Sigmoid colon (tissue), 7 donors: ENCODE data around the gene AADACL2. TPM values are rescaled to one million over a fixed set of nuclear protein-coding genes. Genes with fewer than 3 reads are reported as not detected.

Source experiments
- DNase-seq: peaks from one replicate; pipeline ENCODE4 v3.0.0-alpha.2; 2019
- H3K27ac ChIP-seq, 4 donors: fragments of 200-600 bp; sonication (generic); one replicate each; pipeline ENCODE4 v1.5.1; 2016 to 2019; ENCODE audit warnings: mild to moderate bottlenecking in 1 of 4
- H3K27me3 ChIP-seq, 3 donors: fragments of 200-600 bp; sonication (generic); one replicate each; pipeline ENCODE4 v1.5.1; 2019; ENCODE audit warnings: mild to moderate bottlenecking in 1 of 3
- H3K36me3 ChIP-seq, 4 donors: fragments of 200-600 bp; sonication (generic); one replicate each; pipeline ENCODE4 v1.5.1; 2016 to 2019
- H3K4me1 ChIP-seq, 4 donors: fragments of 200-600 bp; sonication (generic); one replicate each; pipeline ENCODE4 v1.5.1; 2017 to 2019
- H3K4me3 ChIP-seq, 4 donors: fragments of 200-600 bp; sonication (generic); one replicate each; pipeline ENCODE4 v1.5.1; 2017 to 2019; ENCODE audit warnings: mild to moderate bottlenecking in 2 of 4, moderate library complexity in 1 of 4
- H3K9me3 ChIP-seq, 4 donors: fragments of 200-600 bp in 3 of 4; sonication (generic) in 3 of 4; one replicate each; pipeline versions ENCODE4 v1.5.1 to v1.6.1; 2013 to 2019
- CTCF ChIP-seq, 4 experiments: fragments of 450-650 bp in 3 of 4; fragments of 200-600 bp in 1 of 4; IDR thresholded peaks; one replicate each; pipeline ENCODE4 v1.5.1; 2016 to 2019; ENCODE audit warnings: antibody characterized with exemption in 4 of 4, mild to moderate bottlenecking in 3 of 4, moderate library complexity in 2 of 4
- EP300 ChIP-seq, 4 donors: sonication (generic); formaldehyde crosslinking; IDR thresholded peaks; one replicate each; pipeline ENCODE4 v1.6.1; 2017; ENCODE audit warnings: antibody characterized with exemption in 4 of 4
- POLR2A ChIP-seq, 2 donors: fragments of 450-650 bp; IDR thresholded peaks; one replicate each; pipeline ENCODE4 v1.6.1; 2016; ENCODE audit warnings: antibody characterized with exemption in 2 of 2, mild to moderate bottlenecking in 2 of 2, moderate library complexity in 2 of 2
- POLR2AphosphoS5 ChIP-seq, 4 donors: sonication (generic); formaldehyde crosslinking; IDR thresholded peaks; one replicate each; pipeline ENCODE4 v1.6.1; 2017; ENCODE audit warnings: antibody characterized with exemption in 4 of 4
- WGBS, 2 donors: extraction: QIAGEN DNeasy Blood & Tissue Kit; methylation state at CpG; one replicate each; pipeline ENCODE4 v1.1.7; 2013; 5-methylcytosine and 5-hydroxymethylcytosine counted together
- intact Hi-C: fragments of 100-400 bp; cut with DNase I; formaldehyde crosslinking; loops from one replicate; pipeline ENCODE4 v1.15.1; 2023
- polyA plus RNA-seq, 3 donors: library from polyadenylated mRNA; stranded (reverse); fragments of 200-250 nt; gene quantifications; one replicate each; pipeline ENCODE4 v1.2.3, GENCODE V29; 2013
- total RNA-seq, 4 donors: library from RNA; depleted of rRNA; stranded (reverse); fragments of >200 nt; gene quantifications; one replicate each; pipeline ENCODE4 v1.1.0, GENCODE V29; 2016
- donor health status: healthy with polysubstance abuse.
- donor health status: Bipolar disorder and iron deficiency.
- donor health status: healthy.

AADACL2 gene
- total and polyA plus RNA-seq, 7 donors, result 0.03 TPM; not detected in 6

- TF ChIP-seq CTCF (IDR thresholded peaks at IDR 0.05), result no peak
- DNase-seq, result no peak
Measured at GRCh38 chr3:151726016-151726415, 7.7 kb upstream of the AADACL2 start.

DNA sequence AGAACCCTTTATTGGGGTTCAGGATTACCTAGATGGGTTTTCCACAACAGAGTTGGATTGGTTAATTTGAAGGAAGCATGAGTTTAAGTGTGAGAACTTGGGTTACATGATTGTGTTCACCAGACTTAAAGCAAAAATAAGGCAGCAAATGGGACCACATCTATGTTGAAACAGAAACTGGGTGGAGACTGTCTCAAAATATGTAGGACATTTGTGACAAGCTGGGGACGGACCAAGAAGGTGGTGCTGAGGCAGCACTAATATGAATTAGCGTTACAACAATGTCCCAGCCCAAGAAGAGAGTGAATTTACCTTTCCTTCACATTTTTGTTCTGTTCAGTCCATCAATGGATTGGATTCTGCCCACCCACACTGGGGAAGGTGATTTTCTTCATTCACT, 866 bp upstream of the AADACL2 start:
- TF ChIP-seq CTCF (IDR thresholded peaks at IDR 0.05) (no peak), POLR2AphosphoS5 (IDR thresholded peaks at IDR 0.05) (no peak), EP300 (IDR thresholded peaks at IDR 0.05) (no peak), POLR2A (IDR thresholded peaks at IDR 0.05) (no peak)
- 90 to 93% methylated on average over 2 of the region's 2 CpGs for whole genome bisulfite sequencing, 2 donors
- Histone ChIP-seq H3K9me3 (no peaks in the 10 kb centered on the region), H3K4me1 (no peaks in the 10 kb centered on the region), H3K36me3 (no peaks in the 10 kb centered on the region), H3K4me3 (no peak overlapping the region), H3K27me3 (no peaks in the 10 kb centered on the region), H3K27ac (no peak overlapping the region)
- no peak for DNase-seq
- intact Hi-C loops, result no loop called here

More at GRCh38 chr3:151726016-151726415, 7.7 kb upstream of the AADACL2 start:
- intact Hi-C loops, result no loop called here
- Histone ChIP-seq H3K4me1 (no peaks in the 10 kb centered on the region), H3K4me3 (no peak overlapping the region), H3K9me3 (no peaks in the 10 kb centered on the region), H3K36me3 (no peaks in the 10 kb centered on the region), H3K27me3 (no peaks in the 10 kb centered on the region), H3K27ac (no peak overlapping the region)
- 65 to 74% methylated on average over 1 of the region's 1 CpG for WGBS, 2 donors

- Histone ChIP-seq H3K36me3 (no peaks in the 10 kb centered on the region), H3K4me1 (no peaks in the 10 kb centered on the region), H3K27me3 (no peaks in the 10 kb centered on the region), H3K9me3 (no peaks in the 10 kb centered on the region), H3K27ac (no peak overlapping the region), H3K4me3 (no peak overlapping the region)
- intact Hi-C loops, result no loop called here
- no peak for TF ChIP-seq POLR2A (IDR thresholded peaks at IDR 0.05)
- no peak for TF ChIP-seq CTCF (IDR thresholded peaks at IDR 0.05)
- TF ChIP-seq EP300 (IDR thresholded peaks at IDR 0.05), result no peak
- TF ChIP-seq POLR2AphosphoS5 (IDR thresholded peaks at IDR 0.05), result no peak
- no peak for DNase-seq
- 79% methylated on average over 4 of the region's 4 CpGs for WGBS, 2 donors
Measured at GRCh38 chr3:151740581-151740980, 6.9 kb downstream of the AADACL2 start.

- Histone ChIP-seq H3K27ac (no peak overlapping the region), H3K27me3 (no peaks in the 10 kb centered on the region), H3K4me3 (no peak overlapping the region), H3K9me3 (no peaks in the 10 kb centered on the region), H3K36me3 (no peaks in the 10 kb centered on the region), H3K4me1 (no peaks in the 10 kb centered on the region)
- intact Hi-C loops, result no loop called here
- WGBS, 2 donors, result 21 to 37% methylated on average over 4 of the region's 4 CpGs
- DNase-seq, result no peak
- TF ChIP-seq EP300 (IDR thresholded peaks at IDR 0.05) (no peak), CTCF (IDR thresholded peaks at IDR 0.05) (no peak), POLR2A (IDR thresholded peaks at IDR 0.05) (no peak), POLR2AphosphoS5 (IDR thresholded peaks at IDR 0.05) (no peak)
Measured at GRCh38 chr3:151743855-151744254, 10.1 kb downstream of the AADACL2 start.

GRCh38 chr3:151750181-151750580, 16.5 kb downstream of the AADACL2 start:
- no peaks in the 10 kb centered on the region for H3K27me3 ChIP-seq
- H3K9me3 ChIP-seq, result no peaks in the 10 kb centered on the region
- intact Hi-C loops, result no loop called here
- TF ChIP-seq POLR2AphosphoS5 (IDR thresholded peaks at IDR 0.05) (no peak), CTCF (IDR thresholded peaks at IDR 0.05) (no peak), POLR2A (IDR thresholded peaks at IDR 0.05) (no peak), EP300 (IDR thresholded peaks at IDR 0.05) (no peak)
- no peaks in the 10 kb centered on the region for H3K36me3 ChIP-seq
- H3K4me1 ChIP-seq, result no peaks in the 10 kb centered on the region
- H3K4me3 ChIP-seq, result no peak overlapping the region
- 89 to 94% methylated on average over 6 of the region's 6 CpGs for WGBS, 2 donors
- H3K27ac ChIP-seq, result no peak overlapping the region
- no peak for DNase-seq
